ENCODE measurements around the gene SMYD3. TPM values are rescaled to one million over a fixed set of nuclear protein-coding genes. Genes with fewer than 3 reads are reported as not detected.

Gene SMYD3
- 19.2 and 20.9 TPM in 2 replicates for total RNA-seq

GRCh38 chr1:246506674-246507481 is at the start of gene SMYD3:
Gene SMYD3 (minus strand): TSS chr1:246507279.

Small RNA genes within 50 kb of the gene (small RNA-seq; reads per million reads assigned to genes)
- gene AL356583.2: not detected
- gene RF00019: not detected
- not detected for gene RNU6-1283P

Other genes with a start within 250 kb of the SMYD3 start
- 18.0 and 25.4 TPM in 2 replicates for gene TFB2M, start 59.0 kb upstream of the SMYD3 start, total RNA-seq
- gene CNST, start 59.2 kb upstream of the SMYD3 start, total RNA-seq: 9.6 and 19.4 TPM in 2 replicates
- 30.5 and 48.5 TPM in 2 replicates for gene SCCPDH, start 217.1 kb upstream of the SMYD3 start, total RNA-seq

Data from subcutaneous preadipocyte (primary cell).